HT-29 (cell line): ENCODE measurements around the gene PCSK9. TPM values are rescaled to one million over a fixed set of nuclear protein-coding genes. Genes with fewer than 3 reads are reported as not detected.

Source experiments
- DNase-seq: peaks from one replicate; pipeline ENCODE4 v3.0.0-alpha.2; 2015; ENCODE audit warnings: low spot score
- total RNA-seq: library from RNA; depleted of rRNA; stranded (reverse); fragments of >200 nt; shearing (Covaris generic); gene quantifications from 2 replicates; pipeline ENCODE4 v1.2.3, GENCODE V29; 2014; rRNA removed

The PCSK9 gene
- total RNA-seq: 4.7 and 6.1 TPM in 2 replicates

DNA sequence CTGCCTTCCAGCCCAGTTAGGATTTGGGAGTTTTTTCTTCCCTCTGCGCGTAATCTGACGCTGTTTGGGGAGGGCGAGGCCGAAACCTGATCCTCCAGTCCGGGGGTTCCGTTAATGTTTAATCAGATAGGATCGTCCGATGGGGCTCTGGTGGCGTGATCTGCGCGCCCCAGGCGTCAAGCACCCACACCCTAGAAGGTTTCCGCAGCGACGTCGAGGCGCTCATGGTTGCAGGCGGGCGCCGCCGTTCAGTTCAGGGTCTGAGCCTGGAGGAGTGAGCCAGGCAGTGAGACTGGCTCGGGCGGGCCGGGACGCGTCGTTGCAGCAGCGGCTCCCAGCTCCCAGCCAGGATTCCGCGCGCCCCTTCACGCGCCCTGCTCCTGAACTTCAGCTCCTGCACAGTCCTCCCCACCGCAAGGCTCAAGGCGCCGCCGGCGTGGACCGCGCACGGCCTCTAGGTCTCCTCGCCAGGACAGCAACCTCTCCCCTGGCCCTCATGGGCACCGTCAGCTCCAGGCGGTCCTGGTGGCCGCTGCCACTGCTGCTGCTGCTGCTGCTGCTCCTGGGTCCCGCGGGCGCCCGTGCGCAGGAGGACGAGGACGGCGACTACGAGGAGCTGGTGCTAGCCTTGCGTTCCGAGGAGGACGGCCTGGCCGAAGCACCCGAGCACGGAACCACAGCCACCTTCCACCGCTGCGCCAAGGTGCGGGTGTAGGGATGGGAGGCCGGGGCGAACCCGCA is at the start of gene PCSK9:
Gene PCSK9, plus strand, starts transcription at position 207 of the 741 bp plus-strand sequence. Its CDS starts 290 bp downstream, at position 497.
- DNase-seq: no peak

DNA sequence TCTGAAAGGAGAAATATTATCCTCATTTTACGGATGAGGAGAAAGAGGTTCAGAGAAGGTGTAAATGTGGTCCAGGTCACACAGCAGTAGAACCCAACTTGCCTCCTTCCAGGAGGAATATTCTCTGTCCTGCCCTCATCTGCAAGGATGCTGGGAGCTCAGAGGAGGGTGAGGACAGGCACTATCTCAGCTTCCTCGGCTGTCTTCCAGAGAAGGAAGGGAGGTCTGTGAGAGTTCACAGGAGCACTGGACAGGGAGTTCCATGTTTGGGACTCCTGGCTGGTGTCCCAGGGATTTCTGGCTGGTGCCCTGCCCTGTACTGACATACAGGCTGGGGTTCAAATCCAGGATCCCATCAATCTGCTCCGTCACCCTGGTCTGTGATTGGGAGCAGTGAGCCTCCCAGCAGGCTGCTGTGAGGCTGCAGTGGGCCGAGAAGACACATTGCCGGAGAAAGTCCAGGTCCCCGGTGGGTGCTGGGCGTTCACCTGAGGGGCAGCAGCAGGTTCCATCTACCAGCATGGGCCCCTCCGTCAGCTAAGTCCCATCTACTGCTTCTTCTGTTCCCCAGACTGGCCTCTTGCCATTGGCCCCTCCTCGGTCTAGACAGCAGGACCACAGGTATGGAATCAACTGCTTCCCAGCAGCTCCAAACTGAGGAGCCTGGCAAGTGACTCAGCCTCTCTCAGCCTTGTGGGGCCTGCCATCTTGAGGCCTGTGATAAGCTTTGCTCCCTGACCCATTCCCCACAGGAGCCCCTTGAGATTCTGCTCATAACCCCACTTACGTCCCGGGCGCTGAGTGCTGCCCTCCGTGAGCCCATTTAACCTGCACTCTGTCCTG is 49.2 kb upstream of the PCSK9 start:
- DNase-seq: no peak

DNA sequence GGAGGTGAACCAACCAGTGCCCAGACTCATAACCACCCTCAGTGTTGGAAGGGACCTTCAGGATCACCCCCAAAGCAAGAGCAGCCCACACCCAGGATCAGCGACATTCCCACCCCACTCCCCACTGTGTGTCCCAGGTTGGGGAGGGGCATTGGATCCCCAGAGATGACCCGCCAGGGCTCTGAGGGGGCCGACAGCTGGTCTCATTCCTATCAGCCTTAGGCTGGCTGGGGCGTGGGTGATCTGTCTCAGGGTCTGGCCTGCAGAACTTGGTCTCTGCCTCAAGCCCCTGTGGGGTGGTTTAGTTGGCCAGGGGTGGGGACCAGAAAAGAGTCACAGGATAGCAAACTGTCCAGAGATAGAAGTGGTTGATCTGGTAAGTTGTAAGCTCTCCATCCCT is 48.4 kb upstream of the PCSK9 start:
- DNase-seq: no peak

DNA sequence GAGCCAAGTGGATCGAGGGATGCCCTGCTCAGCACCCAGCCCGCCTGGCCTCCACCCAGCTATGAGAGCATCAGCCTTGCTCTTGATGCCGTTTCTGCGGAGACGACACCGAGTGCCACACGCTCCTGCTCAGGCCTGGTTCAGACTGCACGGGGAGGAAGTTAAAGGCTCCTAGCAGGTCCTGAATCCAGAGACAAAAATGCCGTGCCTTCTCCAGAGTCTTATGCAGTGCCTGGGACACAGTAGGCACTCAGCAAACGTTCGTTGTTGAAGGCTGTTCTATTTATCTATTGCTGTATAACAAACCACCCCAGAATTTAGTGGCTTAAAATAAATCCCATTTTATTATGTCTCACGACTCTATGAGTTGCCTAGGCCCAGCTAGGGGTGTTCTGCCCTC is 47.4 kb upstream of the PCSK9 start:
- DNase-seq: no peak

DNA sequence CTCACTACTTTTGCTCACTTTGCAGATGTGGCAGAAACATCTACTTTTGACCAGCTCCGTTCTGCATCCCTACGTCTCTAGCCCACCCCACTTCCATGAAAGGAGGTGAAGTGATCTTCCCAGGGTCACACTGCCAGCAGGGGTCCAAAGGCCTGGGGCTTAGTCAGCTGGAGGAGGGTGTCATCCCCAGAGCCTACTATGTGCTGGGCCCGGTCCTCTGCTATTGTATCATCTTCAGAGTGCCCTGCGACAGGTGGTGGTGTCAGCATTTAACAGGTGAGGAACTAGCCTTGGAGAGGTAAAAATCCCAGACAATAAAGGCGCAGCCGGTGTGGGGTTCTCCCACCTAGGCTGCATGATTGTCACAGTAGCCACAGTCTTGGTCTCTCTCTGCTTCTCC is 46.2 kb upstream of the PCSK9 start:
- DNase-seq: no peak

DNA sequence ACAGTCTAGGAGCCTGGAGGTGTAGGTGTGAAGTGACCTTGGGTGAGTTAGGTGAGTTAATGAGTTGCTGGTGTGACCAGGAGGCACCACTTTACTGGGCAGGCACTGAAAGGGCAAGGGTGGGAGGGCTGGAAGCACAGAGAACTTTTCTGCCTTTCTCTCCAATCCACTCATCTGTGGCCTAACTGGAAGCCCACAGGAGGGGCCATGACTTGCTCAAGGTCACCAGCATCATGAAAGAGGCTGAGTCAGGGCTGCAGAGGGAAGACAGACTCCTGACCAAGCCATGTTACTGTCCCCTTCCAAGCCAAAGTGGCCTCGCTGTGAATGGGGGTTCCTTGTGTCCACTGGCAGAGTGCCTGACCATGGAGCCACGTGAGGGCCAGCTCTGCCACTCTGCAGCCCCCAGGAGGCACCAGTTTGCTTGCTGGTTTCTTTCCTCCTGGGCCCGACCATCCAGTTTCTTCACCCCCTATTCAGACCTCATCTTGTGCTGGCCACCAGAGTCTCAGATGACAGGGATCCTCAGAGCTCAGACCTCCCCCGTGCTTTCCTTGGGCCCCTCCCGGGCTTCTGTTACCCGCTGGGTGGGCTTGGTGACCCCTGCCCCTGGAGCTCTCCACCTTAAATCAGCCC is 44.9 kb upstream of the PCSK9 start:
- no peak for DNase-seq

DNA sequence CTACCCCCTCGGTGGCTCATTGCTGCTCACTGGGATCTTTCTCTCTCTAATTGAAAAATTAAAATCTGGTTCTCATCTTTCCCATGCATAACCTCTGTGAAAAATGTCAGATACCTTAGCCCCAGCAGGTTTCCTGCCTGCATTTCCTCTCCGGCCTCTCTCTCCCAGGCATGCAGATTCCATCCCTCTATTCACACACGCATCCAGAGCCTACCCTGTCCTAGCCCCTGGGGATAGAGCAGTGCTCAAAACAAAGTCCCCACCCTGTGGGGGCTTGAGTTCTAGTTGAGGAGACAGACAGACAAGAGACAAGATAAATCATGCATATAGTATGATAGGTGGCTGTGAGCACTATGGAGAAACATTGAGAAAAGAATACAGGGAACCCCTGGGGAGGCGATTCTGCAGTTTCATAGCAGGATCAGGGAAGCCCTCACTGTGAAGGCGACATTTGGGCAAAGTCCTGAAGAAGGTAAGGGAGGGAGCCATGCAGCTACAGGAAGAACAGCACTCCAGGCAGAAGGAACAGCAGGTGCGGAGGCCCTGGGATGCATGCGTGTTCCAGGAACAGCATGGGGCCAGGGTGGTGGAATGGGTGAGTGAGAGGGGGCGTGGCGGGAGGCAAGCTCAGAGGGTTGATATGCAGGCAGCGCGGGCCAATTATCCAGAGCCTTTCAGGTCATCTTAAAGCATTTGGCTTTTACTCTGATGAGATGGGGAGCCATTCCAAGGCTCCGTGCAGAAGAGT is 44.2 kb upstream of the PCSK9 start:
- no peak for DNase-seq

DNA sequence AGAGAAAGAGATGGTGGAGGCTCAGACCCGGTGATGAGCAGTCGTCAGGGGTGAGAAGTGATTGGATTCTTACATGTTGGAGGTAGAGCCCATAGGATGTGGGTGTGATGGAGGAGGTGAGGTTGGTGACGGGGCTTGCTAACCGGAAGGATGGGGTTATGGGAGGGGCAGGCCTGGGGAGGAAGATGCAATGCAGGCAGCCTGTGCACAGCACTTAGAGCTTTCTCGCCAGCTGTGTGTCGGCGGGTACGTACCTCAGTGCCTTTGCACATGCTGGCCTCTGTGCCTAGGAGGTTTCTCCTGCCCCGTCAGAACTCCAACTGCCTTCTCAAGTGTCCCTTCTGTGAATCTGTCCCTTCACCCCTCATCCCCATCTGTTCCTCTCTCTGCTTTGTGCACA is 43.5 kb upstream of the PCSK9 start:
- DNase-seq: no peak

DNA sequence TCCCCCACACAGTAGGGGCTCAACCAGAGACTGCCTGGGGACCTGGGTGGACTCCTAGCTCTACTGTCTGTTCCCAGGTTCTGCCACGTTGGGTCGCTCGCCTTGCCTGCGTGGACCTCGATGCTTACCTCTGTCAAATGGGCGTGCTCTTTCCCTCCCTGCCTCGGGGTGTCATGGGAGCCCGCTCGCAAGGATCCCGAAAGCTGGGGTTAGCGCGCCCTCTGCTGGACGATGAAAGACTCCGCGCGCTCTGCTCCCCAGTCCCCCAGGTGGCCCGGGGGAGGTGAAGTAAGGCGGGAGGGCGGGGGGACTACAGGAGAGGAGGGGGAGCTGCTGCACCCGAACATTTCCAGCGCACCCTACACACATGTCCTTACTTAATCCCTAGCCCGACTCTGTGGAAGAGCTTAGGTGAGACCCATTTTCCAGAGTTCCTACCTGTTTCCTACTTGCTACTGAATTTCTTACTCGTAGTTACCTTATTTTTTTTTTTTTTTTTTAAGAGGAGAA is 42.9 kb upstream of the PCSK9 start:
- DNase-seq: peak; percentile 77

DNA sequence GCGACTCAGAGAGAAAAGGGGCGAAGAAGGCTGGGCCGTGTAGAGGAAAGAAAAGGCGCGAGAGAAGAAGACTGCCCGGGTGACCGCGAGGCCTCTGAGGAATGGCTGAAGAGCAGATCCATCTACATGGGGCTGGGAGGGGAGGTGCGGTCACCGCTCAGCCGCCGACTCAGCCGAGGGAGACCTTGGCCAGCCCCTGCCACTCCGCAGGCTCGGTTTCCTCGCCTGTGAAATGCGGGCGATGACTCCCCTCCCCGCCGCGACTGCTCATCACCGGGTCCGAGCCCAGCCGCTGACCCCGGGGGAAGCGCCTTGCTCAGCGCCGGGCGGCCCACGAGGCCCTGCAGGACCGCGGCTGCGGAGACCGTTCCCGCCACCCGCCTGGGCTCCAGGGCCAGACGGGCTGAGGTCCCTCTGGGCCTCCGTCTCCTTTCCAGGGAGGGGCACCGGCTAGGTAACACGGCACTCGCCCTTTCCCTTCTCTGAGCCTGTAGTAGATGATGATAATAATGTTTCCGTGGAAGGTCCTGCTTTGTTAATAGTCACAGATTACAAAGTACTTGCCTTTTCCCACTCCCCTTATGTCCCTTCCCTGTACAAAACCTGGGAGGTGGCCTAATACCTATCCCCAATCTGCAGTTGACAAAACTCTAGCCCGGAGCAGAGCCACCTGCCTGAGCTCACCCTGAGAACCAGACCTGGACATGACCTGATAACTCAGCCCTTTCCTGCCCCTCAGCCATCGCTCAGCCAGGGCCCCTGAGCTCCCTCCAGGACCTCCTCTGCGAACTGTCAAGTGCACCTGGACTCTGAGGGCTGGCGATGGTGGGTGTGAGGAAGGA is 42.3 kb upstream of the PCSK9 start:
- no peak for DNase-seq

DNA sequence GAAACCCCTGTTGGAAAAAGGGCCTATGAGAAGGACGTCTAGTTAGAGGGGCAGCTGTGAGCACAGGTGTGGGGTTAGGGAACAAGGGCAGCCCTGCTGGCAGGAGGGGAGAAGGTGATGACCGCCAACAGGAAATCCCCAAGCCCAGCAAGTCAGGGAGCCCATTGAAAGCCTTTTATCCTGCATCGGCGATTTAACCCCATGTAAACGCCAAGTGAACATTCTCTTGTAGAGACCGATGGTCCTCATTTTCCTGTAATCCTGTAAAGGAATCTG is 41.7 kb upstream of the PCSK9 start:
- no peak for DNase-seq

DNA sequence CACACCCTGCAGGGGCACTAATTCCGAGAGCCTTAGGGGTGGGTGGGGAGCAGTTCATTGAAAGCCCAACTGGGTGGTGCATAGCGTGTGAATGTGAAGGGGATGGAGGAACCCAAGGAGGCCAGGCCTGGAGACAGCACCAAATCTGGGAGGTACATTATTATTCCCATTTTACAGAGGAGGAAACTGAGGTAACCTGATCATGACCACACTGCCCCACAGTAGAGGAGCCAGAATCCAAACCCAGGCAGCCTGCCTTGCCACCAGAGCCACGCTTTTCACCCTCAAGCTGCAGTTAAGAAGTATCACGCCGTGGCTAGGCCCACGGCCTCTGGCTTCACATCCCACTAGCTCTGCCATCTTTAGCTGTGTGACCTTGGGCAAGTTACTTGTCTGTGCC is 41.2 kb upstream of the PCSK9 start:
- DNase-seq: no peak

DNA sequence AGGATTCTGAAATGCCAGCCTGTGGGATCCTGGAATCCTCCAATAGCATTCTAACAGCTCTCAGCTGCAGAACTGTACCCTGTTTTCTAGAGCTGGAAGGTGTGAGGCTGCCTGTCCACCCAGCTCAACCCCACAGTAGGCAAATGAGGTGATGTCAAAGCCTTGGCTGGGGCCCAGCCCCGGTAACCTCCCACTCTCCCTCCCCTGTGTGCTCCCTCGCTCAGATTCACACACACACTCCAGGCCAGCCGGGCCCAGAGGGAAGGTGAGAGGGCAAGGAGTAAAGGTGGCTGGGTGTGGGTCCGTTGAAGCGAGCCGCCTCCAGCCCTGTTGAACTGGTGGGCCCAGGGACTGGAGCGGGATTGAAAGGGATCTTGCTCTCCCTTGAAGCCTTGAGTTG is 40.7 kb upstream of the PCSK9 start, which contains the start of gene BSND:
Gene BSND, plus strand, starts transcription at position 257 of the 400 bp plus-strand sequence. CDS start 254 bp downstream, outside the sequence.
- DNase-seq: no peak

DNA sequence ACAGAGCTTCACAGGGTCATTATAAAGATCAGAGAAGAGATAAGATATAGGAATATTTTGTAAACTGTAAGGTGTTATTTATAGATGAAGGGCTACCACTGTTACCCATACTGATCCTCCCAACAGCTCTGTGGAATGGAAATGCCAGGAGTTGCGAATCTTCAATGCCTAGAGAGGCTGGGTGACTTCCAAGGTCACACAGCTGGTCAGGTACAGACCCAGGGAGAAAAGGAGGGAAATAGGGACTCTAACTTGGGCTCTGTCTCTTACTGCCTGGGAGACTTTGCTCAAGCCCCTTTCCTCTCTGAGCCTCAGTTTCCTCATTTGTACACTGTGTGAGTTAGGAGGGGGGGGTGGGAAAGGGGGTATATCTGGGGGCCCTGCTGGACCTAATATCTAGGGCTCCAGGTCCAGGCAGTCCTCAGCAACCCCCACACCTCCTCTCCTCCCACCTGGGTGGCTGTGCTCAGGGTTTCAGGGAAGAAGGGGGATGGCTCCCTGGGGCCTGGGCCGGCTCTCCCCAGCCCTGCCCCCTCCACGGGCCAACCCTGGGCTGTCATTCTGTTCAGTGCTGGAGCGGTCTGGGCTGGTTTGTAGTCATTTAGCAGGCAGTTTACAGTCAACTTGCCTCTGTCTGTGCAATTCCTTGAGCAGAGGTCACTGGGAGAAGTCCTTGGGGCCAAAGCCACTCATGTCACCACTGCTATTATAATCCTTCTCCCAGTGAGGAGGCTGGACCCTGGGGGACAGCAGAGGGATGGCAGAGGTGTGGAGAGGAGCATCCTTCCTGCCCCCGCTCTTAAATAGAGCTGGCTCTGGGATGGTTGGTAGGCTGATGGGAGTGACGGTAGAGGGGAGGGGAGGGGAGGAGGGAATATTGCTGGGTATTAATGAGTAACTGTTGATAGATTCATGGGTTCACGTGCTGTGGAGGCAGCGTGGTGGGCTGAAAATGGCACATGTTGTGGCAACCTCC is 39.0 kb upstream of the PCSK9 start:
- DNase-seq: no peak

DNA sequence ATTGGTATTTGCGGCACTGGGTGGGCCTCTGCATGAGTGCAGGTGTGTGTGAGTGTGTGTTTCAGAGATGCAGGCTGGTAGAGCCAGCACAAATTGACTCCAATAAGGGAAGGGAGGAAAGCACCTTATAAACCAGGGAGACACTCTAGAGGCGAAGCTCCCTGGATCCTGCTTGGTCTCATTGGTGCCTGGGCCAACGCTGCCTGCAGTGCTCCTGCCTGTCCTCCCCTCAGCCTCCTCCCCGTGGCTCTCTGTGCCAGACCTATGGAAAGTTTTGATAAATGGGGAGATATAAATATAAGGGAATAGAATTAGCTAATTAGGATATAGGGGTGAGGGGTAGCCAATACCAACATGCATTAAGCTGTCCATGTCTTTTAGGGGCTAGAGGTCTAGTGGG is 38.0 kb upstream of the PCSK9 start:
- DNase-seq: no peak

DNA sequence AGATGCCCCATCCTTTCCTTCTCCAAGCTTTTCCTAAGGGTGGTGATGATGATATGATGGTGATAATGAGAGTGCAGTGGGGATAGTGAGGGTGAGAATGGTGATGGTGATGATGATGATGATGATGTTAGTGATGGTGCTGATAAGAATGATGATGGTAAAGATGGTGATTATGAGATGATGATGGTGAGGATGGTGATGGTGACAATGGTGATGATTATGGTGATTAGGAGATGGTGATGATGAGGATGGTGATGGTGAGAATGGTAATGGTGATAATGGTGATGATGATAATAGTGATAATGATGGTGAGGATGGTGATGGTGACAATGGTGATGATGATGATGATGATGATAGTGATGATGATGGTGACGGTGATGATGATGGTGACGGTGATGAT is 36.7 kb upstream of the PCSK9 start:
- no peak for DNase-seq

DNA sequence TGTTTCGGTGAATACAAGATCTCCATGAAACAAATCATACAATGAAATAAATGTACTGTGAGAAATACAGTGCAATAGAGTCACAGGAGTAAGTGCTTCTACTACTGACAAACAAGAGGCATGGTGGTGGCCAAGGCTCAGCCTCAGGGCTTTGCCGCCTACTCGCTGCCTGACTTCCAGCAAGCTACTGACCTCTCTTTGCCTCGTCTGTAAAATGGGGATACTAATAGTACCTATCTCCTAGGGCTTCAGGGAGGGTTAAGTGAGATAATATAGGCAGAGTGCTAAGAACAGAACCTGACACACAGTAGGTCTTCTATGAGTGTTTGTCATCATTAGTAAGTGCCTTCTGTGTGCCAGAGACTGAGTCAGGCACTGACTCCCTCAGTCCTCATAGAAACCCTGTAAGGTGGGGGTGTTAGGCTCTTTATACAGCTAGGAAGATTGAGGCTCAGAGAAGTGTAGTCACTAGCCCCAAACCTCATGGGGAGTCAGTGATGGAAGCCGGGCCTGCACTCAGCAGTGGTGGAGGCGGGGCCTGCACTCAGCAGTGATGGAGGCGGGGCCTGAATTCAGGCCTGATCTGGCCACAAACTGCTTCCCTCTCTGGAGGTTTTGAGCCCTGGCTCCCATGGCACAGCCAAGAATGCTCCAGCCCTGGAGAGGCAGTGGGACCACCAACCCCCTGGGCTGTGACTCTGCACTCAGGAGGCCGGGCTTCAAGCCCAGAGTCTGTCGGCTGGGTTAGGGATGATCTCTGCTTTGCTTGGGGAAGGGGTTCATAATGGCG is 33.8 kb upstream of the PCSK9 start:
- no peak for DNase-seq

DNA sequence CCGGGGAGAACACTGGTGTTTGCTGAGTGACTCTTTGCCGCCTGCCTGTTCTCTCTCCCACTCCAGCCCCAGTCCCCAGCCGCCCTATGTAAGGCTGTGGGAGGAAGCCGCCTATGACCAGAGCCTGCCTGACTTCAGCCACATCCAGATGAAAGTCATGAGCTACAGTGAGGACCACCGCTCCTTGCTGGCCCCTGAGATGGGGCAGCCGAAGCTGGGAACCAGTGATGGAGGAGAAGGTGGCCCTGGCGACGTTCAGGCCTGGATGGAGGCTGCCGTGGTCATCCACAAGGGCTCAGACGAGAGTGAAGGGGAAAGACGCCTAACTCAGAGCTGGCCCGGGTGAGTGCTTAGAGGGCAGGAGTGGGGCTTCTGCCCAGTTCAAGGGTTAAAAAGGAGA is 32.4 kb upstream of the PCSK9 start:
- DNase-seq: no peak

DNA sequence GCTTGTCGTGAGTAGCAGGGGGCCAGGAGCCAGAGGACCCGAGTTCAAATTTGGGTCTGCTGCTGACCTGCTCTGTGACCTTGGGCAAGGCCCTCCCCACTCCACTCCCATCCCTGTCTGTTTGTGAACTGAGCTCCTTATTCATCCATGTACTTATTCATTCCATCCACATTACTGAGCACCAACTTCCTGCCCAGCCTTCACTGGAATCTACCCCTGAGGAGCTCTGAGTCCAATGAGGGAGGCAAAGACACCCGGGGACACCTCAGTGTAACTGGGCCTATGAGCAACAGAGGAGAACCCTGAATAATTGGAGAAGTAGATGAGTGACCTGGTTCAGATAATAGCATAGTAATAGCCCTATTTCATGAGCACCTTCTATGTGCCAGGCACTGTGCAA is 31.7 kb upstream of the PCSK9 start:
- DNase-seq: no peak
